ENCODE data around the gene CFAP410.
"Not testable (repeated sequence)": the region's sequence is repeated elsewhere in the genome, so short reads cannot be mapped to it uniquely, and the experiment has no call there.

CFAP410 gene

GRCh38 chr21:44350773-44351481, 11.7 kb upstream of the CFAP410 start:
- DNase-seq (ENCODE audit: low read depth): no peak

DNA sequence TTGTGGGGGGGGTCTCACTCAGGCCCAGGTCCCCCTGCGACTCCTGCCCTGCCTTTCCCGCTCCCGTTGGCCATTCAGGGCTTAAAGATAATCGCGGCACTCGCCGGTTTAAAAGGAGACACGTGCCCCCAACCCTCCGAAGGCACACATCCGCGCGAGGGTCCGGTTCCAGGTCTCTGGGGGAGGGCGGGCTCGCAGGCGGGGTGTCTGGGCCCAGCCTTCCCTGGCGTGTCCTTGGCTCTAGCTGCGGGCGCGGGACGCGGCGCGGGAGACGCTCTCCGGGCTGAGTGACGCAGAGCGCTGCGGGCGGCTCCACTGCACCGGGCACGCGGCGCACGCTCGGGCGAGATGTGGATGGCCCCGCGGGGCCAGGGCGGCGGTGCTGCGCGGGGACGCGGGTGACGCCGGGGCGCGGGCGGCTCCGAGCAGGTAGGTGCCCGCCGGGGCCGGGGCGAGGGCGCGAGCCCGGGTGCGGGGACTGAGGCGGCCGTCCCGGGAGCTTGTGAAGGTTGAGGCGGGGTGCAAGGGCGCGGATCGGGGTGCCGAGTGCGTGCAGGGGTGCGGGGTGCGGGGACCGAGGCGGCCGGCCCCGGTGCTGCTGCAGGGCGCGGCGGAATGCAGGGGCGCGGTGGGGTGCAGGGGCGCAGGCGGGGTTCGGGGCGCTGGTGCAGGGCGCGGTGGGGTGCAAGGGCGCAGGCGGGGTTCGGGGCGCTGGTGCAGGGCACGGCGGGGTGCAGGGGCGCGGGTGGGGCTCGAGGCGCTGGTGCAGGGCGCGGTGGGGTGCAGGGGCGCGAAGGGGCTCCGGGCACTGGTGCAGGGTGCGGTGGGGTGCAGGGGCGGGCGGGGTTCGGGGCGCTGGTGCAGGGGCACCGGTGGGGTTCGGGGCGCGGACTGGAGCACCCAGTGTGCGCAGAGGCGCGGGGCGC, 10.9 kb upstream of the CFAP410 start:
- no peak for DNase-seq (ENCODE audit: low read depth)

DNA sequence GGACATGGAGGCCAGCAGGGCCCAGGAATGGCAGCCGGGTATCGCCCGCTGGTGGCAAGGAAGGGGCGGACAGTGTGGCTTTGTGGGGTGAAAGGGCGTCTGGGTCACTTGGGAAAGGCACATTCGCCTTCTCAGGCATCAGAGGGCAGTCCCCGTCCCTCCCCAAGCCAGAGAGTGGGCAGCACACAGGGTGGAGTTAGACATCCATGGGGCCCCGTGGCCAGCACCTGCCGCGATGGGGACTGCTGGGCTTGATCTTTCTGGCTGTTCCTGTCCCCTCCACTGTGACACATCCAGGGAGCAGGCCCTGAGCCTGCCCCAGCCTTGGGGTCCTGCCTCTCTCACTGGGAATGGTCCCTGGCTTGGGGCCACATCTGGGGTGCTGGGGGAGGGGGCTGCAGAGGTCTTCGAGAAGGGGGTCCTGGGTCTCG, 10.2 kb upstream of the CFAP410 start:
- no peak for DNase-seq (ENCODE audit: low read depth)

DNA sequence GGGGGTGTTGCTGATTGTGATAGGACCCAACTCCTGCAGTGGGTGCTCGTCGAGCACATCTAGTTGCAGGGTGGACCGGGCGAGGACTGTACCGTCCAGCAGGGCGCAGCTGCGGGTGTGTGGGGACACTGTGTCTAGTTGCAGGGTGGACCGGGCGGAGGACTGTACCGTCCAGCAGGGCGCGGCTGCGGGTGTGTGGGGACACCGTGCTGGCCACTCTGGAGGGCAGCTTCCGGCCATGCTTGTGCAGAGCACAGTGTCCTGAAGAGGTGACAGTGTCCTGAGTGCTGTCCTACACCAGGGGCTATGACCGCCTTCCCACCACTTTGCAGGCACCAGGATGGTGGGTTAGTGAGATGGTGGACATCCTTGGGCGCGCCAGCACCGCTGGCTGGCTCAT, 9.7 kb upstream of the CFAP410 start:
- no peak for DNase-seq (ENCODE audit: low read depth)

GRCh38 chr21:44347911-44348451, 8.8 kb upstream of the CFAP410 start:
- no peak for DNase-seq (ENCODE audit: low read depth)

DNA sequence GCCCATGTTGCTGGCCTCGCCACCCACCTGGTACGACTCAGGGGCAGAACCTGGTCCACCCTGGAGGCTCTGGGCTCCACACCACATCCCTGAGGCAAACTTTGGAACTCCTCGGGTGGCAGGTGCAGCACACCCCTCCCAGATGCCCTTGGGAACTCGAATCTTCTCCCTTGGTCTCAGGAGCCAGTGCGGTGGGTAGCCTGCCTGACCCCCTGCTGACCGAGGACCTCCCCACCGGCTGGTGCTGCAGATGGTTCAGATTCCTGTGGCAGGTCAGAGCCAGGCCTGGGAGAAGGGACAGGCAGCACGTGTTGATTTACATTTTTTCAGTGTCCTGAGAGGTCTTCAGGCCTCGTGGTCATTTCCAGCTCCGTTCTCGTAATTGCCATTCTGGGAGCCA, 6.3 kb upstream of the CFAP410 start:
- DNase-seq (ENCODE audit: low read depth): no peak

DNA sequence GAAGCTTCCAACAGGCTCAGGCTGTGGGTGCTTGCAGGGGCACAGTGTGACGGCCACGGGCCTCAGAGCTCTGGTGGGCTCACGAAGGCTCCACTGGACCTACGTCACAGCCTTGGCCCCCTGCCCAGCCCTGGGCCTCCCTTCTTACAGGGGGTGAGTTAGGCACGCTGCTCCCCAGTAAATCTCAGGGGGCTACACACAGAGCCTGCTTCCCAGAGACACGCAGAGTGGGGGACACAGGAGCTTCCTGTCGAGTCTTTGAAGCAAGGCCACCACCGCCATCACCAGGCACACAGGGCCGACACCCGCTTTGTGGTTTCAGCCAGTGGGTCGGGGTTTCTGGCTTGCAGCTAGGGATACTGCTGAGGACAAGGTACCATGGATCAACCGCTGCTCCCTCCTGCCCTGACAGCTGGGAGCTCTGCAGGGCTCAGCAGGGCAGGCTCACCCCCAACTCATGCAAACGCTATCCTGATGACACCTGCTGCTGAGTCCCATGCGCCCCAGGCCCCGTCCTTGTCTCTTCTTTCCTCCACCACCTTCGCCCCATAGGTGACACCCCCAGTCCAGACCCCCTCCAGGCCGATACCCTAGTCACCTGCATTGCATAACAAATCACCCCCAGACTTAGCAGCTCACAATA, 5.5 kb upstream of the CFAP410 start:
- no peak for DNase-seq (ENCODE audit: low read depth)

- not testable (repeated sequence) for DNase-seq (ENCODE audit: low read depth)
Measured at GRCh38 chr21:44342981-44343380, 3.8 kb upstream of the CFAP410 start.

- not testable (repeated sequence) for DNase-seq (ENCODE audit: low read depth)
Measured at GRCh38 chr21:44341726-44342458, 2.7 kb upstream of the CFAP410 start.

- no peak for DNase-seq (ENCODE audit: low read depth)
Measured at GRCh38 chr21:44337941-44338895, 972 bp downstream of the CFAP410 start.

GRCh38 chr21:44337449-44337848, 1.7 kb downstream of the CFAP410 start:
- no peak for DNase-seq (ENCODE audit: low read depth)

GRCh38 chr21:44335266-44336059, 3.7 kb downstream of the CFAP410 start:
- no peak for DNase-seq (ENCODE audit: low read depth)

GRCh38 chr21:44334329-44335030, 4.7 kb downstream of the CFAP410 start:
- DNase-seq (ENCODE audit: low read depth): no peak

GRCh38 chr21:44333509-44334328, 5.5 kb downstream of the CFAP410 start:
- DNase-seq (ENCODE audit: low read depth): no peak

GRCh38 chr21:44332965-44333364, 6.2 kb downstream of the CFAP410 start:
- no peak for DNase-seq (ENCODE audit: low read depth)

- DNase-seq (ENCODE audit: low read depth): no peak
Measured at GRCh38 chr21:44332383-44332782, 6.8 kb downstream of the CFAP410 start.

- no peak for DNase-seq (ENCODE audit: low read depth)
Measured at GRCh38 chr21:44331650-44332307, 7.4 kb downstream of the CFAP410 start.

DNA sequence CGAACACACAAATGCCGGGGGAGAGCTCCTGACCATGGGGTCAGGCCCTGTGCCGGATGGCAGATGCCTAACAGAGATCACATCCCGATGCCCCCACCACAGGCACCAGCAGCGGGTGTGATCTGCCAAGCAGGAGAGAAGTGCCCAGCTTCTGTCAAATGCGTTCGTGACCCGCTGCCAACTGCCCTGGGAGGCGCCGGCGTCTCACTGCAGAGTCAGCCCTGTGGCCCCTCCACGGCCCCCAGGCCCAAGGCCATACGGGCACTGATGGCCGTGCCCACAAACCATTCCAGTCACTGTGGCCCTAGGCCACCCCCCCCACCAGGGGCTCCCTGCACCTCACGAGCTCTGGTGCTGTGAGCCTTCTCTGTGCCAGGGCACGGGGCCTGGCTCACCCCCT, 8.0 kb downstream of the CFAP410 start:
- DNase-seq (ENCODE audit: low read depth): no peak

Measured in stimulated activated CD4-positive, alpha-beta T cell treated with anti-CD3 and anti-CD28 coated beads, Interleukin-2, amount 100 ng/mL, for 4 hours (primary cell).